SK-N-SH (cell line): ENCODE results near the gene B3GALNT1.

ENCODE experiments used
- EP300 ChIP-seq, 2 experiments: IDR thresholded peaks; 2 replicates each; pipeline versions ENCODE4 v1.4.0 to v1.6.1; 2012; ENCODE audit warnings: borderline replicate concordance in 1 of 2, low read depth in 1 of 2, low read length in 1 of 2
- EZH2phosphoT487 ChIP-seq: fragments of 200-600 bp; sonication (generic); IDR thresholded peaks from 2 replicates; pipeline ENCODE4 v1.6.1; 2017; ENCODE audit warnings: low read depth, mixed run types, mild to moderate bottlenecking, antibody characterized with exemption, moderate library complexity, borderline replicate concordance
- FOSL2 ChIP-seq: IDR thresholded peaks from 2 replicates; pipeline ENCODE4 v1.4.0; 2012; ENCODE audit warnings: low read depth, mild to moderate bottlenecking, moderate library complexity, borderline replicate concordance
- FOXM1 ChIP-seq: IDR thresholded peaks from 2 replicates; pipeline ENCODE4 v1.4.0; 2012; ENCODE audit warnings: low read depth, mild to moderate bottlenecking
- NRF1 ChIP-seq: IDR thresholded peaks from 2 replicates; pipeline ENCODE4 v1.6.1; 2012; ENCODE audit warnings: low read depth, mild to moderate bottlenecking, low read length
- POLR2AphosphoS5 ChIP-seq: IDR thresholded peaks from 2 replicates; pipeline ENCODE4 v1.6.1; 2012; ENCODE audit warnings: low read depth, low read length
- RAD21 ChIP-seq: IDR thresholded peaks from 2 replicates; pipeline ENCODE4 v1.6.1; 2012; ENCODE audit warnings: mild to moderate bottlenecking, low read length
- RFX5 ChIP-seq: IDR thresholded peaks from 2 replicates; pipeline ENCODE4 v1.6.1; 2012; ENCODE audit warnings: mild to moderate bottlenecking, improper control_type of control experiment, low read length
- RXRA ChIP-seq: IDR thresholded peaks from 2 replicates; pipeline ENCODE4 v1.4.0; 2012; ENCODE audit warnings: low read depth, mild to moderate bottlenecking, borderline replicate concordance
- TCF12 ChIP-seq: IDR thresholded peaks from 2 replicates; pipeline ENCODE4 v1.4.0; 2012
- YY1 ChIP-seq: IDR thresholded peaks from 2 replicates; pipeline ENCODE4 v1.4.0; 2012; ENCODE audit warnings: low read depth, mild to moderate bottlenecking
- TF ChIP-seq, protein P1 (sequence below): IDR thresholded peaks from 2 replicates; pipeline ENCODE4 v1.6.1; 2012; ENCODE audit warnings: mild to moderate bottlenecking, low read depth, low read length, moderate library complexity
- TF ChIP-seq, protein P2 (sequence below): fragments of 200-600 bp; sonication (generic); IDR thresholded peaks from 2 replicates; pipeline ENCODE4 v1.6.1; 2017; ENCODE audit warnings: antibody characterized with exemption, mild to moderate bottlenecking, moderate library complexity
- TF ChIP-seq, protein P3 (sequence below): IDR thresholded peaks from 2 replicates; pipeline ENCODE4 v1.4.0; 2012; ENCODE audit warnings: low read depth, borderline replicate concordance

DNA sequence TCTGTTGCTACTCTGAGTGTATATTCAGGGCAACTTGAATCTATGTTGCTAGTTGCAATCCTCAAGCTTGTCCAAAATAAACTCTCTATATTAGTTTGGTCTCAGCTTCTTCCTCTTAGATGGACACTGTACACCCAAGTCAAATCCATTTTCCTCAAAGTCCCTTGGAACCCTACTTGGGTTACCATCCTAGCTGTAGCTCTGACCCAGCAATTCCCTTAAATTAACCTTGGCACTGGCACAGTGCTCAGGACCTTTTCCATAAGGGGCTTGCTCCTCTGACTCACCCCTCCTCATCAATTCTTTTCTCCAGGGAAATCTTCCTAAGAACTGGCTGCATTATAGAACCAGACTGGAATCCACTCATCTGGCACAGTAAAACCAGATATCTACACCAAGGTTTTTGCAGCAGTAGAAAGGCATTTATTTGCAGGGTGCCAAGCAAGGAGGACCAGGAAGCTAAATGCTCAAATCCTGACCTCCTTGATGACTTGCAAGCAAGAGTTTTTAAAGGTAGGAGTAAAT lies 44.9 kb upstream of the B3GALNT1 start:
- TF ChIP-seq, protein P1, sequence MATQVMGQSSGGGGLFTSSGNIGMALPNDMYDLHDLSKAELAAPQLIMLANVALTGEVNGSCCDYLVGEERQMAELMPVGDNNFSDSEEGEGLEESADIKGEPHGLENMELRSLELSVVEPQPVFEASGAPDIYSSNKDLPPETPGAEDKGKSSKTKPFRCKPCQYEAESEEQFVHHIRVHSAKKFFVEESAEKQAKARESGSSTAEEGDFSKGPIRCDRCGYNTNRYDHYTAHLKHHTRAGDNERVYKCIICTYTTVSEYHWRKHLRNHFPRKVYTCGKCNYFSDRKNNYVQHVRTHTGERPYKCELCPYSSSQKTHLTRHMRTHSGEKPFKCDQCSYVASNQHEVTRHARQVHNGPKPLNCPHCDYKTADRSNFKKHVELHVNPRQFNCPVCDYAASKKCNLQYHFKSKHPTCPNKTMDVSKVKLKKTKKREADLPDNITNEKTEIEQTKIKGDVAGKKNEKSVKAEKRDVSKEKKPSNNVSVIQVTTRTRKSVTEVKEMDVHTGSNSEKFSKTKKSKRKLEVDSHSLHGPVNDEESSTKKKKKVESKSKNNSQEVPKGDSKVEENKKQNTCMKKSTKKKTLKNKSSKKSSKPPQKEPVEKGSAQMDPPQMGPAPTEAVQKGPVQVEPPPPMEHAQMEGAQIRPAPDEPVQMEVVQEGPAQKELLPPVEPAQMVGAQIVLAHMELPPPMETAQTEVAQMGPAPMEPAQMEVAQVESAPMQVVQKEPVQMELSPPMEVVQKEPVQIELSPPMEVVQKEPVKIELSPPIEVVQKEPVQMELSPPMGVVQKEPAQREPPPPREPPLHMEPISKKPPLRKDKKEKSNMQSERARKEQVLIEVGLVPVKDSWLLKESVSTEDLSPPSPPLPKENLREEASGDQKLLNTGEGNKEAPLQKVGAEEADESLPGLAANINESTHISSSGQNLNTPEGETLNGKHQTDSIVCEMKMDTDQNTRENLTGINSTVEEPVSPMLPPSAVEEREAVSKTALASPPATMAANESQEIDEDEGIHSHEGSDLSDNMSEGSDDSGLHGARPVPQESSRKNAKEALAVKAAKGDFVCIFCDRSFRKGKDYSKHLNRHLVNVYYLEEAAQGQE = no peak
- TF ChIP-seq, protein P2, sequence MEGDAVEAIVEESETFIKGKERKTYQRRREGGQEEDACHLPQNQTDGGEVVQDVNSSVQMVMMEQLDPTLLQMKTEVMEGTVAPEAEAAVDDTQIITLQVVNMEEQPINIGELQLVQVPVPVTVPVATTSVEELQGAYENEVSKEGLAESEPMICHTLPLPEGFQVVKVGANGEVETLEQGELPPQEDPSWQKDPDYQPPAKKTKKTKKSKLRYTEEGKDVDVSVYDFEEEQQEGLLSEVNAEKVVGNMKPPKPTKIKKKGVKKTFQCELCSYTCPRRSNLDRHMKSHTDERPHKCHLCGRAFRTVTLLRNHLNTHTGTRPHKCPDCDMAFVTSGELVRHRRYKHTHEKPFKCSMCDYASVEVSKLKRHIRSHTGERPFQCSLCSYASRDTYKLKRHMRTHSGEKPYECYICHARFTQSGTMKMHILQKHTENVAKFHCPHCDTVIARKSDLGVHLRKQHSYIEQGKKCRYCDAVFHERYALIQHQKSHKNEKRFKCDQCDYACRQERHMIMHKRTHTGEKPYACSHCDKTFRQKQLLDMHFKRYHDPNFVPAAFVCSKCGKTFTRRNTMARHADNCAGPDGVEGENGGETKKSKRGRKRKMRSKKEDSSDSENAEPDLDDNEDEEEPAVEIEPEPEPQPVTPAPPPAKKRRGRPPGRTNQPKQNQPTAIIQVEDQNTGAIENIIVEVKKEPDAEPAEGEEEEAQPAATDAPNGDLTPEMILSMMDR = no peak
- TF ChIP-seq FOXM1 (no peak), EP300 (IDR thresholded peaks at IDR 0.05; ENCODE audit: borderline replicate concordance in 1 of 2, low read depth in 1 of 2, low read length in 1 of 2) (no peak), EZH2phosphoT487 (no peak), FOSL2 (no peak), POLR2AphosphoS5 (no peak), RFX5 (no peak), NRF1 (no peak), TCF12 (no peak), RAD21 (no peak), YY1 (no peak), RXRA (no peak)
- TF ChIP-seq, protein P3, sequence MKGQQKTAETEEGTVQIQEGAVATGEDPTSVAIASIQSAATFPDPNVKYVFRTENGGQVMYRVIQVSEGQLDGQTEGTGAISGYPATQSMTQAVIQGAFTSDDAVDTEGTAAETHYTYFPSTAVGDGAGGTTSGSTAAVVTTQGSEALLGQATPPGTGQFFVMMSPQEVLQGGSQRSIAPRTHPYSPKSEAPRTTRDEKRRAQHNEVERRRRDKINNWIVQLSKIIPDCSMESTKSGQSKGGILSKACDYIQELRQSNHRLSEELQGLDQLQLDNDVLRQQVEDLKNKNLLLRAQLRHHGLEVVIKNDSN = no peak
